GM18526 (cell line): ENCODE data around the gene ZNF487.

Source experiments
- POLR2A ChIP-seq: IDR thresholded peaks from 3 replicates; pipeline ENCODE4 v1.6.1; 2011; ENCODE audit not compliant: insufficient read length; ENCODE audit errors: extremely low read depth

Gene ZNF487

DNA sequence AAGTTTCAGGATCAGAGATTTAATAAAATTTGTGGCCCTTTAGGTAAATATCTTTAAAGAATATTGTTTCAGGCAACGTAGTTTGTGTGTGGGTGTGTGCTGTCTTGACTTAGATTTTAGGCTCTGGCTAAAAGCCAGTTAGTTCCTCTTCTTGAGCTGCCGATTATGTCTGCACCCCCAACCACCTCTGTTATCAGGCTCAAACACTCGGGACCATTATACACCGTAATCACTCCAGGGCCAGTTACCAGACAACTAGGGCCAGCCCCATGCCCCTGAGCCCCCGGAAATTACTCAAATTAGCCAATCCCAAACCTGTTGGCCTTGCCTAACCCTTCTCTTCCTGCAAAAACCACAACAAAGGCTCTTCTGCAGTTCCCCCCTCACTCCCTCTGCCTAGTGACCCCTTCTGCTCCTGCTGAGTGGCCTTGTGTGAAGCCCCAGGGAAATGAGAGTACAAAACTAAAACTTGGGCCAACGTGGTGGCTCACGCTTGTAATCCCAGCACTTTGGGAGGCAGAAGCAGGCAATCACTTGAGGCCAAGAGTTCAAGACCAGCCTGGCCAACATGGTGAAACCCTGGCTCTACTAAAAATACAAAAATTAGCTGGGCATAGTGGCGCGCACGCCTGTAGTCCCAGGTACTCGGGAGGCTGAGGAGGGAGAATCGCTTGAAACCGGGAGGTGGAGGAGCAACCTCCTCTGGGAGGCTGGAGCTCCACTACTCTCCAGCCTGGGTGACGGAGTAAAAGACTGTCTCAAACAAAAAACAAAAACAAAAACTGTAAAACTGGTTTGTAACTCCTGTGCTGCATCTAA lies 18.8 kb upstream of the ZNF487 start:
- TF ChIP-seq POLR2A, result no peak

DNA sequence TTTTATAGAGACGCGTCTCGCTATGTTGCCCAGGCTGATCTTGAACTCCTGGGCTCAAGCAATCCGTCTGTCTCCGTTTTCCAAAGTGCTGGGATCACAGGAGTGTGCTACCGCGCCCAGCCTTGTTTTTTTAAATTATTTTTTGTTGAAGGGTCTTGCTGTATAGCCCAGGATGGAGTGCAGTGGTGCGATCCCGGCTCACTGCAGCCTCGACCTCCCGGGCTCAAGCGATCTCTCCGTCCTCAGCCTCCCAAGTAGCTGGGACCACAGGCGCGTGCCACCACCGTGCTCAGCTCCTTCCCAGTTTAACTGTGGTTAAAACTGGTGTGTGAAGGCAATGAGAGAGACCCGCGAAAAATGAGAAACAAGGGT lies 16.9 kb upstream of the ZNF487 start:
- TF ChIP-seq POLR2A, result no peak

DNA sequence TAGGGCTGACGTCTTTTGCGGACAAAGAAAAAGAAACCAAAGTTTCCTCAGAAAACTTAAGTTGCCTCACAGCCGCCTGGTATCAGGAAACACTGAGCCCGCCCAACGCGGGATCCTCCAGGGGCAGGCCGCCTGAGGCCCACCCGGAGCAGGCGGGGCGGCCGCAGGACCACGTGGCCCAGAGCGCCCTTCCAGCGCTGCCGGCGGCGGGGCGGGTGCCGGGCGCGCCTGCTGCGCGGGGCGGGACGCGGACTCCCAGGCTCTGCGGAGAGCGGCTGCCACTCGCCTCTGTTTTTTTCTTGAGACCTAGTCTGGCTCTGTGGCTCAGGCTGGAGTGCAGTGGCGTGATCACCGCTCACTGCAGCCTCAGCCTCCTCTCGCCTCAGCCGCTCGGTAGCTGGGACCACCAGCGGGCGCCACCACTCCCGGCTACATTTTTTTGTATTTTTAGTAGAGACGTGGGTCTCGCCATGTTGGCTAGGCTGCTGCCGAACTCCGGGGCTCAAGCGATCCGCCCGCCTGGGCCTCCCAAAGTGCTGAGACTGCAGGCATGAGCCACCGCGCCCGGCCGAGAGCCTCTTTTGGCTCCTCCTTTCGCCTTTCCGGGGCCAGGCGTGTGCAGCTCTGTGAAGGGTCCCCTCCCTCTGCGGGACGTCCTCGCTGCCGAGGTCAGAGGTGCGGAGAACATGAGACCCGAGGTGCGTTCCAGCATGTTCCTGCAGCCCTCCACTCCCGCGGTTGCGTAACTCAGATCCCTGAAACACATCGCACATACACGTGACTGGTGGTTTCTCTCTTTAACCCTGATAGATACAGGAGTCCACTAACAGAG lies 16.3 kb upstream of the ZNF487 start:
- peak; percentile 64 for TF ChIP-seq POLR2A

DNA sequence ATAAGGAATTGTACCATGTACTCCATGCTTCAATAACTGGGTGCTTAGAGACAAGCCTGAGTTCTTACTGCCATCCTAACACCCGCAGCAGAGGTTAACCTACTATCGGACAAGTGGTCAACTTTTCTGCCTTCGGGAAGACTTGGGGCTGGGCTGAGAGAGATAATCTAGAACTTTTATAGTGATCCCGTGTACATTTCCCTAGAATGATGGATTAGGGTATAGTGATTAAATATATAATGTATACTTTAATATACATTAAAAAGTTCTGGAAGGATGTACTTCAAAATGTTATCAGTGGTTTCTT lies 15.8 kb upstream of the ZNF487 start:
- TF ChIP-seq POLR2A, result no peak

DNA sequence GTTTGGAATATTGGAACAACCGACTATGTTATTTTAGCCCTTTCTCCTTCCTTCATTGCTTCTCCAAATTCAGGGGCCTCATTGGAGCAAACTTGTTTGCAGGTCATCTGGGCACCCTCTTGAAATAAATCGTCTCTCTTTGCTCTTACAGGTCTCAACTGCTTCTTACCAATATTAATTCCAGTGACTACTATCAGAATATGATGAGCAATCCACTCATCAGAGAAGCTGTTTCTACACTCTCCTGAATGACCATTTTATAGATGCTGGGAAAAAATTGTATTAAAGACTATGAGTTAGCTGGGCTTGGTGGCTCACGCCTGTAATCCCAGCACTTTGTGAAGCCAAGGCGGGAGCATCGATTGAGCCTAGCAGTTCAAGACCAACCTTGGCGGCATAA lies 15.4 kb upstream of the ZNF487 start:
- TF ChIP-seq POLR2A, result no peak

DNA sequence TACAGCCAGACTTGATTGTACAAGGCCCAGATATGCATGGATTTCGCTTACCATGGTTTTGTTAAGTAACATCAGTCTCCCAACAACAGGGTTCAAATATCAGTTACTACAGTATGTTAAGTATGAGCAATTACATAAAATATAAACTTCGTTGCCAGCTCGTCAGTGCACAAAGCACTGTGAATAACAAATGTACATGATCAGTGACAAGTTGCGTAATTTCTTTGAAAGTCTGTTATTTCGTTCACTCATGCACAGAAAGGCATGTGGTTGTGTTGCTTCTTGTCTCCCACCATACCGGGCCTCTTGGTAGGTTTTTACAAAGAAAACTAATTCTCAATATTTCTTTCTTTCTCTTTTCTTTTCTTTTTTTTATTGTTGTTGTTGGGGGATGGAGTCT lies 12.5 kb upstream of the ZNF487 start:
- no peak for TF ChIP-seq POLR2A

DNA sequence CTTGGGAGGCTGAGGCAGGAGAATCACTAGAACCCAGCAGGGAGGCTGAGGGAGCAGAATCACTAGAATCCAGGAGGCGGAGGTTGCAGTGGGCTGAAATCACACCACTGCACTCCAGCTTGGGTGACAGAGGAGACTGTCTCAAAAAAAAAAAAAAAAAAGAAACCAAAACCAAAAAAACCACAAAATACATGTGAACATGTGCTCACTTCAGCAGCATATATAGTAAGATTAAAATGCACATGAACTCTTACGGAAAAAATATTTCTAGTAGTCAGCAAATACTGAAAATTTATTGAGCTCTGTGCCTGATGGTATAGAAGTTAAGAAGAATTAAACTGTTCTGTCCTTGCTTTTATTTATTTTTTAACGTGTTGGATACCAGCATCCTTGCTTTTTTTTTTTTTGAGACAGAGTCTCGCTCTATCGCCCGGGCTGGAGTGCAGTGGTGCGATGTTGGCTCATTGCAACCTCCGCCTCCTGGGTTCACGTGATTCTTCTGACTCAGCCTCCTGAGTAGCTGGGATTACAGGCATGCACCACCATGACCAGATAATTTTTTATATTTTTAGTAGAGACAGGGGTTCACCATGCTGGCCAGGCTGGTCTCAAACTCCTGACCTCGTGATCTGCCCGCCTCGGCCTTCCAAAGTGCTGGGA lies 9.6 kb upstream of the ZNF487 start:
- no peak for TF ChIP-seq POLR2A

DNA sequence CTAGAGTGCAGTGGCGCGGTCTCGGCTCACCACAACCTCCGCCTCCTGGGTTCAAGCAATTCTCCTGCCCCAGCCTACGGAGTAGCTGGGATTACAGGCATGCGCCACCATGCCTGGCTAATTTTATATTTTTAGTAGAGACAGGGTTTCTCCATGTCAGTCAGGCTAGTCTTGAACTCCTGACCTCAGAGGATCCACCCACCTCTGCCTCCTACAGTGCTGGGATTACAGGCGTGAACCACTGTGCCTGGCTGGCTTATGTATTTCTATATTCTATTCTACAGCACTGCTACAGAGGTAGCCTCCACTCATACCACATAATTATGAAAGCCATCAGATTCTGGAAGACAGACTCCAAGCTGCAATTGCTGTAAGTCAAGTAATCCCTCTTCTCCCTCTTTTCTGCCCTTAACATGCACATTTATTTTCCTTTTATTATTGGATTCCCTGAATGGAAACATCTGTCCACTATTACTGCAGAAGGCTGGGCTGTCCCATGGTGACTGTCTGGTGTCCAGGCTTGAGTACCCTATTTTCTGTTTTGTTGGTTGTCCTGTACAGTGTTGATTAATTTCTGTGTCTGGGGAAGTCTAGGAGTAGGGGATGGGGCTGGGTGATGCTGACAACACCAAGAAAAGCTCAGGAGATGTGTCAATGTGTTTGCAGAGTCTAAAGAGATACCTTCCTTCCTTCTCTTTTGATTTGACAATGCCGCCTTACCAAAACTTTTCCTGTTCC lies 5.8 kb upstream of the ZNF487 start:
- no peak for TF ChIP-seq POLR2A

DNA sequence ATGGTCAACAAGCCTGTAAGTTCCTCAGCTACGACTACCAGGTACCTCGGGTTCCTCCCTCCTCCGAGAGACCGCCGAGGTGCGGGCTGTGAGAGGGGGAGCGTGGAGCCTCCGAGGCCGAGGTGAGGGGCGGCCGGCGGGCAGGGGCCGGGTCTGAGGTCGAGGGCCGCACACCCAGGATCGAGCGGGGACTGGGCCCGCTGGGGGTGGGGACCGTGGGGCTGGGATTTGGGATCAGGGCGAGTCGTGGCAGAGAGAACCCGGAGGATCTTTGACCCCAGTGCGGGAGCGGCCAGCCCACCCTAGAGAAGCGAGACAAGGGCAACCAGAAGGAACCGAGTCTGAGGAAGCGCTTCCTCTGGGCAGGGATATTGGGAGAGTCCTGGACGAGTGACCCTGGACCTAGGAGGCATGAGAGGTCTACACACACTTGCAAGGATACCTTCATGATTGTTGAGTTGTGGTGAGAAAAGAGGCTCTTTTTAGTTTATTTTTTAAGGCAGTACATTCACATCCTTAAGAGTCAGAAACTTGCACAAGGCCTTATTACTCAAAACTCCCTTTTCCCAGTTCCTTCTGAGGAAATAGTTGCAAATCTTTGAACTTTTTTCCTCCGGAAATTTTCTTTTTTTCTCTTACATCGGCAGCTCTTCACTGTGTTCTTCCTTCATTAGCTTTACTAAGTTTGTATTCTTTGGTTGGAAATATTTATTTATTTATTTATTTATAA lies 395 bp downstream of the ZNF487 start:
- TF ChIP-seq POLR2A, result no peak

DNA sequence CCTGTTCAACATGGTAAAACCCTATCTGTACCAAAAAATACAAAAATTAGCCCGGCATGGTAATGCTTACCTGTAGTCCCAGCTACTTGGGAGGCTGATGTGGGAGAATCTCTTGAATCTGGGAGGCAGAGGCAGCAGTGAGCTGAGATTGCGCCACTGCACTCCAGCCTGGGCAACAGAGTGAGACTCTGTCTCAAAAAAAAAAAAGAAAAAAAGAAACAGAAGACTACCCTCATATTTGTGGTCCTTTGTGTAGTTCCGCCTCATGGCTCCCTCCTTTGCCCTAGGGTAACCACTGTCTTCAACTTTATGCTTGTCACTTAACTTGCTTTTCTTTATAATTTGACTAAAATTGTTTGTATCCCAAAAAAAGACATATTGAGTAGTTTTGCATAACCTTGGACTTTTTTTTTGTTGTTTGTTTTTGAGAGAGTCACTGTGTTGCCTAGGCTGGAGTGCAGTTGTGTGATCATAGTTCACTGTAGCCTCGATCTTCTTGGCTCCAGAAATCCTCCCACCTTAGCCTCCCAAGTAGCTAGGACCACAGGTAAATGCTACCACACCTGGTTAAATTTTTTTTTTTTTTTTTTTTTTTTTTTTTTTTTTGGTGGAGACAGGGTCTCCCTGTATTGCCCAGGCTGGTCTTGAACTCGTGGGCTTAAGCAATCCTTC lies 3.7 kb downstream of the ZNF487 start:
- TF ChIP-seq POLR2A, result no peak

DNA sequence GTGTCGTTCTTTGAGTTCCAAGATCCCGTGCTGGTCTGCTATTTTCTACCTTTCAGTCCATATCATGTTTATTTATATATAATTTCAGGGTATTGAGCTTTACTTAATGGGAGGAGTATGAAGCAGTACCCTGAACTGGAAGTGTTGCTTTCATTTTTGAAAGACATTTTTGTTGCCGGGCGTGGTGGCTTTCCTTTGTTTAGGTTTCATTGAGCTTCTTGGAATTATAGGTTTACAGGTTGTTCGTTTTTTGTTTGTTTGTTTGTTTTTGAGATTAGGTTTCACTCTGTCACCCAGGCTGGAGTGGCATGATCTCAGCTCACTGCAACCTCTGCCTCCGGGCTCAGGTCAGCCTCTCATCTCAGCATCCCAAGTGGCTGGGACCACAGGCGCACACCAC lies 7.4 kb downstream of the ZNF487 start:
- no peak for TF ChIP-seq POLR2A

DNA sequence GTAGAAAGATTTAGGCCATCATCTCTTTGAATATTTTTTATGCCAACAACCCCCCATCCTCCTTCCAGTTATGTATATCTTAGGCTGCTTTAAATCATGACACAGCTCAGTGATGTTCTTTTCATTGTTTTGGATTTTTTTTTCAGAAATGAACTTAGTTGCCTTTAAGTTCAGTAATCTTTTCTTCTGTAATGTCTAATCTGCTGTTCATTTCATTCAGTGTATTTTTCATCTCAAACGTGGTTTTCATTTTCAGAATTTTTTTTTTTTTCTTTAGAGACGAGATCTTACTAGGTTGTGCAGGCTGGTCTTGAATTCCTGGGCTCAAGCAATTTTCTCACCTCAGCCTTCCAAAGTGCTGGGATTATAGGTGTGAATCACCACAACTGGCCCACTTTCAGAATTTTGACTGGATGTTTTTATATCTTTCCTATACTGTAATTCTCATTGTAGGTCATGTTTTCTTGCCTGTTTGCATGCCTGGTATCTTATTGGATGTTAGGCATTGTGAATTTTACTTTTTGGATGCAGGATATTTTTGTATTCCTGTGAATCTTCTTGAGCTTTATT lies 8.1 kb downstream of the ZNF487 start:
- no peak for TF ChIP-seq POLR2A

DNA sequence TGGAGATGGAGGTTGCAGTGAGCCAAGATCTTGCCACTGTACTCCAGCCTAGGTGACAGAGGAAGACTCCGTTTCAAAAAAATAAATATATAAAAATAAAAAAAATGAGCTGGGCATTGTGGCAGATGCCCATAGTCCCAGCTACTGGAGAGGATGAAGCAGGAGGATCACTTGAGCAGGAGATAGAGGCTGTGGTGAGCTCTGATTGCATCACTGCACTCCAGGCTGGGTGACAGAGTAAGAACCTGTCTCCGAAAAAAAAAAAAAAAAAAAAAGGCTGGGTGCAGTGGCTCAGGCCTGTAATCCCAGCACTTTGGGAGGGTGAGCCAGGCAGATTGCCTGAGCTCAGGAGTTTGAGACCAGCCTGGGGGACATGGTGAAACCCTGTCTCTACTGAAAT lies 11.8 kb downstream of the ZNF487 start:
- no peak for TF ChIP-seq POLR2A

DNA sequence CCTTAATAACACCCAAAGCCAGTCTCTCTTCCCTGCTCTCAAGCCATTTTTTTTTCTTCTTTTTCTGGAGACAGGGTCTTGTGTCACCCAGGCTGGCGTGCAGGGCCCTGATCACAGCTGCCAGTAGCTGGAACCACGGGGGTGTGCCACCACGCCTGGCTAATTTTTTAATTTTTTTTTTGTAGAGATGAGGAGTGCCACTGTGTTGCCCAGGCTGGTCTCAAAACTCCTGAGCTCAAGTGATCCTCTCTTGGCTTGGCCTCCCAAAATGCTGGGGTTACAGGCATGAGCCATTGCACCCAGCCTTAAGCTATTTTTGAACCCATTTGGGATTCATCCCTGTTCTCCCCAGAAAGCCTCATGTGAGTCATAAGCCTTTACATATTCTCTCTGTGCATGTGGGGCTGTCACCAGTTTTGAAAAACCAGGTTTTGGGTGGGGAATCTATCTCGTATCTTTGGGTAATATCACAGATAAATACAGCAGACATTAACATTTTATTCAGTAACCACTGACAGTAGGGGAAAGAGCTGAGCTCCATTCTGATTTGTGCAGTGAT lies 15.5 kb downstream of the ZNF487 start:
- TF ChIP-seq POLR2A, result no peak
